K562 (cell line): ENCODE measurements around the gene RNF44.

Experiments
- CTCF ChIP-seq, 3 experiments: IDR thresholded peaks in 2 of 3; conservative IDR thresholded peaks in 1 of 3; 2 replicates each; pipeline ENCODE4 v1.5.1; 2011 to 2012; ENCODE audit warnings: low read length in 3 of 3, mild to moderate bottlenecking in 3 of 3, control low read depth in 2 of 3, improper control_type of control experiment in 1 of 3, inconsistent platforms in 1 of 3, low read depth in 1 of 3, mixed read lengths in 1 of 3, moderate library complexity in 1 of 3; ENCODE audit not compliant: insufficient read depth in 2 of 3
- ETS1 ChIP-seq: conservative IDR thresholded peaks from 2 replicates; pipeline ENCODE4 v1.6.1; 2011; ENCODE audit warnings: low read depth, mild to moderate bottlenecking, low read length; ENCODE audit not compliant: control insufficient read depth
- GMEB1 ChIP-seq: fragments of 250-450 bp; sonication (Bioruptor Pico); IDR thresholded peaks from 2 replicates; pipeline ENCODE4 v1.4.0; 2020; ENCODE audit warnings: mild to moderate bottlenecking
- HDAC2 ChIP-seq: fragments of 450-650 bp; IDR thresholded peaks from 2 replicates; pipeline ENCODE4 v1.6.1; 2016; ENCODE audit warnings: mild to moderate bottlenecking
- NCOR1 ChIP-seq: fragments of 450-650 bp; IDR thresholded peaks from 2 replicates; pipeline ENCODE4 v1.6.1; 2016; ENCODE audit warnings: mild to moderate bottlenecking, moderate library complexity
- NR1H2 ChIP-seq: sonication (generic); formaldehyde crosslinking; IDR thresholded peaks from 2 replicates; pipeline ENCODE4 v1.4.0; 2020; ENCODE audit warnings: mild to moderate bottlenecking, missing genetic modification reagents
- RBBP5 ChIP-seq: fragments of 200-600 bp; sonication (generic); IDR thresholded peaks from 2 replicates; pipeline ENCODE4 v1.6.1; 2012; ENCODE audit warnings: borderline replicate concordance, mild to moderate bottlenecking, low read length, control low read depth, inconsistent platforms; ENCODE audit not compliant: insufficient read depth, poor library complexity, severe bottlenecking
- REST ChIP-seq, 2 experiments: fragments of 450-650 bp; formaldehyde crosslinking in 1 of 2; IDR thresholded peaks; 2 replicates each; pipeline versions ENCODE4 v1.4.0 to v1.6.1; 2014 to 2020; ENCODE audit warnings: mild to moderate bottlenecking in 2 of 2, borderline replicate concordance in 1 of 2, low read depth in 1 of 2
- ZBTB8A ChIP-seq: fragments of 450-650 bp; IDR thresholded peaks from 2 replicates; pipeline ENCODE4 v1.6.1; 2018; ENCODE audit warnings: mild to moderate bottlenecking, moderate library complexity; ENCODE audit not compliant: partially characterized antibody
- ZNF780A ChIP-seq: fragments of 250-450 bp; sonication (Bioruptor Pico); IDR thresholded peaks from 2 replicates; pipeline ENCODE4 v1.5.0; 2021; ENCODE audit warnings: mild to moderate bottlenecking

- TF ChIP-seq ZNF780A (CRISPR knock-in tag) (no peak), REST (IDR thresholded peaks at IDR 0.05; ENCODE audit: borderline replicate concordance) (no peak), REST (CRISPR knock-in tag; IDR thresholded peaks at IDR 0.05; ENCODE audit: low read depth) (no peak), ETS1 (no peak), NCOR1 (no peak), RBBP5 (no peak), ZBTB8A (no peak), CTCF (IDR thresholded peaks at IDR 0.05 in 2 of 3, conservative IDR thresholded peaks at IDR 0.05 in 1 of 3; ENCODE audit: insufficient read depth in 2 of 3, low read depth in 1 of 3, low read length in 3 of 3) (no peak), HDAC2 (no peak), GMEB1 (no peak), NR1H2 (CRISPR knock-in tag) (no peak)
These were observed 52.0 kb downstream of the RNF44 start for GRCh38 chr5:176485176-176485575.
